Astrocyte (in vitro differentiated cells and primary cell): ENCODE data around the gene BCAS2.

Experiments
- CTCF ChIP-seq: IDR thresholded peaks from 2 replicates; pipeline ENCODE4 v1.5.1; 2011; ENCODE audit warnings: low read depth, mild to moderate bottlenecking, inconsistent platforms, low read length, moderate library complexity; ENCODE audit not compliant: insufficient read depth
- EZH2 ChIP-seq: IDR thresholded peaks from 2 replicates; pipeline ENCODE4 v1.6.1; 2012; ENCODE audit warnings: mild to moderate bottlenecking, low read length, inconsistent platforms; ENCODE audit not compliant: insufficient read depth

GRCh38 chr1:114627107-114627506 lies 45.7 kb upstream of the BCAS2 start:
- TF ChIP-seq CTCF (no peak), EZH2 (no peak)
